ENCODE measurements around the gene RASGEF1B.
A peak's percentile ranks its signal among the peaks of the same experiment; 100 is the strongest.

The RASGEF1B gene

DNA sequence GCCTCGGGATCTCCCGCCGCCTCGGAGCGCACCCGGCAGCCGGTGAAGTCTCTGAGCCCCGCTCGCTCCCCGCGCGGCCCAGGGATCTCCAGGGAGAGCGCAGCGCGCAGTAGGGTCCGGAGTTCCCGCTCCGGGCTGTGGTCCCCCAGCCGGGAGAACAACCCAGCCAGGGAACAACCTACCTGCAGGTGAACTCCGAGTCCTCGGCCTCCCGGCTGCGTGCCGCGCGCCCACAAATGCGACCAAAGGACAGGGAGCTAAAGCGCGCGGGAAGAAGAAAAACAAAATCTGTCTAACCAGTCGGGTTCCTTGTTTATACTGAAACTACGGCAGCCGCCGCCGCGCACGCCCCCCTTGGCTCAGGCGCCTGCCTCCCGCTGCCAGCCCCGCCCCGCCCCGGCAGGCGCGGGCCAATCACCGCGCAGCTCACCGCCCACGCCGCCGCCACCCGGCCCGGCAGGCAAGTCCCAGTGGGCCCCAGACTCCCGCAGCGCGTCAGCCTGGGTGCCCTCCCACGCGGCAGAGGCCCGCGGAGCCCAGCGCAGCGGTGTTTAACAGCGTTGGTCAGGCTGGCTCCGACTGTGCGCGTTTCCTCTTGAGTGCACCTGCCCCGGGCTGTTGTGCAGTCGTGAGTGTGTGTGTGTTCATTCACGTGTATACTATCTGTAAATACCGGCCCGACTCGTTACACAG, at the start of gene RASGEF1B:
RASGEF1B (minus strand) TSS at position 320 of the 693 bp plus-strand sequence. CDS start 12,399 bp downstream, outside the sequence.
- peak within 1 kb of the TSS; percentile 95 for H3K27ac ChIP-seq (ENCODE audit: low read depth in 2 of 2, low read length in 2 of 2)
- peaks cover 14 to 31% of the 10 kb centered on the region in 2 donors for H3K4me1 ChIP-seq (ENCODE audit: control insufficient read depth in 2 of 2, insufficient read depth in 2 of 2, low read length in 2 of 2)
- H3K36me3 ChIP-seq (ENCODE audit: control insufficient read depth in 2 of 2, insufficient read depth in 2 of 2, low read length in 2 of 2): no peaks in the 10 kb centered on the region
- H3K27me3 ChIP-seq (ENCODE audit: control insufficient read depth in 2 of 2, insufficient read depth in 2 of 2, low read length in 2 of 2): no peaks in the 10 kb centered on the region
- peak within 1 kb of the TSS; percentile 73 to 98 for H3K4me3 ChIP-seq (ENCODE audit: low read length in 2 of 2)
- H3K9ac ChIP-seq (ENCODE audit: low read depth in 1 of 2, low read length in 2 of 2): peak within 1 kb of the TSS; percentile 87 to 92
- H3K9me3 ChIP-seq (ENCODE audit: control insufficient read depth in 2 of 2, low read length in 2 of 2): no peaks in the 10 kb centered on the region

DNA sequence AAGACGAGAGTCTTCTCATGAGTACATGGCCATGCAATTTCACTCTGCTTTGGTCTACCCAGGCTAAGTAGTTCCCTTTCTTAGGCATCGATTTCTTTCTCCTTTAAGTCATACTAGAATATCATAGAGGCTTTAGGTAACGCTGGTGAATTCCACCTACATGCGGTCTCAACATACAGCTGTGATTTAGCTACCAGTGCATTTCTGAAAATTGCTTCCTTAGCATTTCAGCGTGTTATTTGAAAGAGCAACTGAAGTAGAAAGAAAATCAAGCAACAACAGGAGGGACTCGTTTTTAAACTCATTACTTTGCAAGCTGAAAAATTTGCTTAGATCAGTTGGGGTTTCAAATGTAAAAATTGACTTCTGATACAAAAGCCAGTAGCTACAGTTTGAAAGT, 48.1 kb upstream of the RASGEF1B start:
- H3K27me3 ChIP-seq (ENCODE audit: control insufficient read depth in 2 of 2, insufficient read depth in 2 of 2, low read length in 2 of 2): no peaks in the 10 kb centered on the region
- H3K4me3 ChIP-seq (ENCODE audit: low read length in 2 of 2): no peak overlapping the region
- H3K36me3 ChIP-seq (ENCODE audit: control insufficient read depth in 2 of 2, insufficient read depth in 2 of 2, low read length in 2 of 2): no peaks in the 10 kb centered on the region
- no peaks in the 10 kb centered on the region for H3K9me3 ChIP-seq (ENCODE audit: control insufficient read depth in 2 of 2, low read length in 2 of 2)
- H3K4me1 ChIP-seq (ENCODE audit: control insufficient read depth in 2 of 2, insufficient read depth in 2 of 2, low read length in 2 of 2): peaks cover 0 to 8% of the 10 kb centered on the region in 2 donors
- no peak overlapping the region for H3K9ac ChIP-seq (ENCODE audit: low read depth in 1 of 2, low read length in 2 of 2)
- H3K27ac ChIP-seq (ENCODE audit: low read depth in 2 of 2, low read length in 2 of 2): no peak overlapping the region

DNA sequence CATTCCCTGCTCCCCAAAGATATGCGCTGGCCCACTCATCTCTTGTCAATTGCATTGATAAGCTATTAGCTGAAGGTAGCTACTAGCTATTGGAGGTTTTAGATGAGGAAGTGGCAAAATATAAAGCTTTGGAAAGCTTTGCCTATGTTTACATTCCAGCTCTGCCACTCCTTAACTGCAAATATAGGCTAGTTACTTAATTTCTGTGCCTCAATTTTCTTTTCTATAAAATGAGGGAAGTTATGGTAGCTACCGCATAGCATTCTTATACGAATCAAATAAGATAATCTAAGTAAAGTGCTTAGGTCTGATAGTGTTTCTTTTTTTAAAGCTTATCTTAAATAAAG, 47.7 kb upstream of the RASGEF1B start:
- Histone ChIP-seq H3K27ac (ENCODE audit: low read depth in 2 of 2, low read length in 2 of 2) (no peak overlapping the region), H3K4me1 (ENCODE audit: control insufficient read depth in 2 of 2, insufficient read depth in 2 of 2, low read length in 2 of 2) (peaks cover 0 to 8% of the 10 kb centered on the region in 2 donors), H3K9ac (ENCODE audit: low read depth in 1 of 2, low read length in 2 of 2) (no peak overlapping the region), H3K9me3 (ENCODE audit: control insufficient read depth in 2 of 2, low read length in 2 of 2) (no peaks in the 10 kb centered on the region), H3K4me3 (ENCODE audit: low read length in 2 of 2) (no peak overlapping the region), H3K27me3 (ENCODE audit: control insufficient read depth in 2 of 2, insufficient read depth in 2 of 2, low read length in 2 of 2) (no peaks in the 10 kb centered on the region), H3K36me3 (ENCODE audit: control insufficient read depth in 2 of 2, insufficient read depth in 2 of 2, low read length in 2 of 2) (no peaks in the 10 kb centered on the region)

DNA sequence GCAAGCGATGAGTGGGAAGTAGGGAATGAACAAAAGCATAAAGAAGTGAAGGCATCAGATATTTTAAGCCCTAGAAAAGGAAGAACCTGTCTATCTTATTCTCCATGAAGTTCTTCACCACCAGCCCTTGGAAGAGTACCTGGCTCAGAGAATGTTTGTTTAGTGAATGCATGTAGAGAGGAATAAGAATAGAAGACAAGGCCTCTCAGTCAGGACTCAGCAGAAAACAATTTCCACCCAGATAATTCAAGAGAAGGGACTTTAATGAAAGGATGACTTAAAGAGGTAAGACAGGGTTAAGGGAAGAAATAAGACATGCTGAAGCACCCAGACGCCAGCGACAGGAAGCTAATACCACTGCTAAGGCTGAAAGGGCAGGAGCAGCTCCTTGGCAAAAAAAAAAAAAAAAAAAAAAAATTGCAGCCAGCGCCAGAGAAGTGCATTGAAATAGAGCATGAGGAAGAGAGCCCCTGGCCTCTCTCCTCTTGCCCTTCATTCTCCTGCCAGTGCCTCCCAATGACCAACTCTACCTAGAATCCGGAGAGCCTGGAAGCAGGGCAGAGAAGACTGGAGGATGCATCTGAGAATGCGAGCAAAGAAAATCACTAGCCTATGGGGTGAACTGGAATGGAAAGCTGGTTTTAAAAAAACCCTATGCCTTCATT, 47.2 kb upstream of the RASGEF1B start:
- Histone ChIP-seq H3K36me3 (ENCODE audit: control insufficient read depth in 2 of 2, insufficient read depth in 2 of 2, low read length in 2 of 2) (no peaks in the 10 kb centered on the region), H3K9me3 (ENCODE audit: control insufficient read depth in 2 of 2, low read length in 2 of 2) (no peaks in the 10 kb centered on the region), H3K4me1 (ENCODE audit: control insufficient read depth in 2 of 2, insufficient read depth in 2 of 2, low read length in 2 of 2) (peaks cover 0 to 7% of the 10 kb centered on the region in 2 donors), H3K4me3 (ENCODE audit: low read length in 2 of 2) (no peak overlapping the region), H3K27ac (ENCODE audit: low read depth in 2 of 2, low read length in 2 of 2) (no peak overlapping the region), H3K27me3 (ENCODE audit: control insufficient read depth in 2 of 2, insufficient read depth in 2 of 2, low read length in 2 of 2) (no peaks in the 10 kb centered on the region), H3K9ac (ENCODE audit: low read depth in 1 of 2, low read length in 2 of 2) (no peak overlapping the region)

DNA sequence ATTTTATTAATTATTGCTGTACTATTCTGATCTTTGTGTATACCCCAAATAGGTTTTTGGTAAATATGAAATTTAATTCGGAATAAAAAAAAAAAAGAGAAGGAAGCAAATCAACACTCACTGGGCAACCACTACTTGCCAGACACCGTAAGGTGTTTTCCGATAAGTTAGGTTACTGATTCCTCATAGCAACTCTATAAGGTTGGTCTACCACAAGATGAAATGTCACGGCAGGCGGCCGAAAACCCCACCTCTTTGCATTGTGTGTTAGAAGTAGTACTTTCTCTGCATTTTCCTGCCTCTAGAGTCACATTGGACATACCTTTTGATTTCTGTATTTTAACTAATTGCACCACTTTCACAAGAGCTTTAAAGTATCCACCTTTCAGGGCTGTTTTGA, 44.5 kb upstream of the RASGEF1B start:
- Histone ChIP-seq H3K36me3 (ENCODE audit: control insufficient read depth in 2 of 2, insufficient read depth in 2 of 2, low read length in 2 of 2) (no peaks in the 10 kb centered on the region), H3K4me3 (ENCODE audit: low read length in 2 of 2) (no peak overlapping the region), H3K9me3 (ENCODE audit: control insufficient read depth in 2 of 2, low read length in 2 of 2) (no peaks in the 10 kb centered on the region), H3K9ac (ENCODE audit: low read depth in 1 of 2, low read length in 2 of 2) (no peak overlapping the region), H3K4me1 (ENCODE audit: control insufficient read depth in 2 of 2, insufficient read depth in 2 of 2, low read length in 2 of 2) (peaks cover 0 to 5% of the 10 kb centered on the region in 2 donors), H3K27ac (ENCODE audit: low read depth in 2 of 2, low read length in 2 of 2) (no peak overlapping the region), H3K27me3 (ENCODE audit: control insufficient read depth in 2 of 2, insufficient read depth in 2 of 2, low read length in 2 of 2) (no peaks in the 10 kb centered on the region)

DNA sequence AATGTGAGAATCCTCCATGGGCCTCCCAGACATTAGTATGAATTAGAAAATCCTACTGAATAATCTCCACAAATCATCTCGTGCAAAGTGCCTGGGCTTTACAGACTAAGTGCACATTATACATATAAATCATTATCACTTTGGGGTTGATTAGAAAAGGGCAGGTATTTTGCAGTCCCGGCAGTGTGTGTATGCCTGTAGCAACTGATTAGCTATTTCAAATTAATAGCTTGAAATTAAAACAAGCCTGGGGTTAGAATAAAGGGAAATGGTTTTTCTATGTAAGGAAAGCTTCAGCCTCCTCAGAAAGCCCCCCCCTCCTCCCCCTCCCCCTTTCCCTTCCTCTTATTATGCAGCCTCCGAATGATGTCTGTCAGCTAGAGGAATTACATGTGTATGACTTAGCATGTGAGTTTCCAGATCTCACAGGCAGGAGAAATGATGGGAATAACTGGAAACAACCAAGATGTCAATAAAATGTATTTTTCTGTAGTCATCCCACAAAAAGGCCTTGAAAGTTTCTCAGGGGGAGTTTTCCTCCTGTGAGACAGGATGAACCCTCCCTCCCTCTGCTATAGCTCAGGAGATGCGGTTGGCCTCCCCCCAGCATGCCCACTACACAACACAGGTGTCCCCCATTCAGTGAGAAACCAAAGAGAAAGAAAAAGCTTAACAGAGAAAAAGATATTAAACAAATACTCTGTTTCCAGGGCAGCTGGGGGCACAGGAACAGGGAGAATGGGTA, 41.2 kb upstream of the RASGEF1B start:
- no peak overlapping the region for H3K9ac ChIP-seq (ENCODE audit: low read depth in 1 of 2, low read length in 2 of 2)
- H3K4me1 ChIP-seq (ENCODE audit: control insufficient read depth in 2 of 2, insufficient read depth in 2 of 2, low read length in 2 of 2): no peaks in the 10 kb centered on the region
- no peak overlapping the region for H3K4me3 ChIP-seq (ENCODE audit: low read length in 2 of 2)
- no peaks in the 10 kb centered on the region for H3K36me3 ChIP-seq (ENCODE audit: control insufficient read depth in 2 of 2, insufficient read depth in 2 of 2, low read length in 2 of 2)
- H3K9me3 ChIP-seq (ENCODE audit: control insufficient read depth in 2 of 2, low read length in 2 of 2): no peaks in the 10 kb centered on the region
- no peak overlapping the region for H3K27ac ChIP-seq (ENCODE audit: low read depth in 2 of 2, low read length in 2 of 2)
- no peaks in the 10 kb centered on the region for H3K27me3 ChIP-seq (ENCODE audit: control insufficient read depth in 2 of 2, insufficient read depth in 2 of 2, low read length in 2 of 2)

DNA sequence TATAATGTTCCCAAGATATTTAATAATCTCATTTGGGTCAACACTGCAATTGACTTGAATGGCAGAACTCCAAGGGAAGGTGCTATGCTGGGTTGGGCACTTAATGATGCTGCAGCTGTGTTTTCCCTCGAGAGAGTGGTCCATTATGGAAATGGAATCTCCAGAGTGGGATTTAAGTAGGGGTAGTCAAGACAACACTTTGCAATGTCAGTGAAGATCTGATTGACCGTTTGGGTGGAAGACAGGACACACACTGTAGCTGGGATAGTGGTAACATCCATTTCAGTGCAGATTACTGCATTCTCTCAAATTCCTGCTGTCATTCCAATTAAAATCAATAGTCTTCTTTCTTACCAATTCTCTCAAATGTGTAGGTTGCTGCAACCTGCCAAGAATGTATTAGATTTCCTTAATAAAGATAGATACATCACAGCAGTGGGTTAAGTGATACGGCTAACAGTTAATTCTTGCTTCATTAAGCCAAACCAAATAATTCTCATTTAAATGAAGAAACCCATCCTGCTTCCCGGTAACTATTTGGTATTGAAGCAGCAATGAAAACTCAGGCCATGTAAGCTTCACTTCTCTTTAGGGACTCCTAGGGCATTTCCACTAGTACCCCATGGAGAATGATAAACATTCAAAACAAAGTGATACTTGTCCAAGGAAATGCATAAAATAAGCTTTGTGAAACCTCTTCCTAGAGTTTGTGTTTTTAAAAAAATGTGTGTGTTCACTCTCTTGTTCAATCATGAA, 40.5 kb upstream of the RASGEF1B start:
- no peaks in the 10 kb centered on the region for H3K27me3 ChIP-seq (ENCODE audit: control insufficient read depth in 2 of 2, insufficient read depth in 2 of 2, low read length in 2 of 2)
- H3K36me3 ChIP-seq (ENCODE audit: control insufficient read depth in 2 of 2, insufficient read depth in 2 of 2, low read length in 2 of 2): no peaks in the 10 kb centered on the region
- no peaks in the 10 kb centered on the region for H3K9me3 ChIP-seq (ENCODE audit: control insufficient read depth in 2 of 2, low read length in 2 of 2)
- H3K27ac ChIP-seq (ENCODE audit: low read depth in 2 of 2, low read length in 2 of 2): no peak overlapping the region
- H3K4me3 ChIP-seq (ENCODE audit: low read length in 2 of 2): no peak overlapping the region
- H3K4me1 ChIP-seq (ENCODE audit: control insufficient read depth in 2 of 2, insufficient read depth in 2 of 2, low read length in 2 of 2): no peaks in the 10 kb centered on the region
- H3K9ac ChIP-seq (ENCODE audit: low read depth in 1 of 2, low read length in 2 of 2): no peak overlapping the region

DNA sequence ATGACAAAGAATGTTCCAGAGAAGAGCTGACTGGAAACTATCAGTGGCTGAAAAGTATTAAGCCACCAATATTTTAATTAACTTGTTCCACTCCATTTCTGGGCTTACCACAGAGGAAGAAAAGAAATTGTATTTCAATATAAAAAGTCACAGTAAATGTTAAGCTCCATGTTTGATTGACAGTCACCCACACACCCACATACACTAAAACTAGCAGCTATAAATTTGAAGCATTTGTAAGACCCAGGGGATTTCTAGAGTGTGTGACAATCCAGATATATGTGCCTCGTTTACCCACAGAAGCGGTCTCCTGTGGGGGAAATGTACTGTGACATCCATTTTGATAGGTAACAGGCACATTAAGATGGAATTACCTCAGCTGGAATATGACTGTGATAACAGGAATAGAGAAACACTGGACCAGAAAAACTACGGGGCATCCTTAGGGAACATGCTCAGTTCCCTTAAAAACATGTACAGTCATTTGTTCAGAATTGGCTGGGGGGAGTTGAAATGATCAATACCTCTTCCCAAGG, 39.0 kb upstream of the RASGEF1B start:
- Histone ChIP-seq H3K4me1 (ENCODE audit: control insufficient read depth in 2 of 2, insufficient read depth in 2 of 2, low read length in 2 of 2) (peaks cover under 1% of the 10 kb centered on the region in 2 donors), H3K9me3 (ENCODE audit: control insufficient read depth in 2 of 2, low read length in 2 of 2) (no peaks in the 10 kb centered on the region), H3K27me3 (ENCODE audit: control insufficient read depth in 2 of 2, insufficient read depth in 2 of 2, low read length in 2 of 2) (no peaks in the 10 kb centered on the region), H3K4me3 (ENCODE audit: low read length in 2 of 2) (no peak overlapping the region), H3K9ac (ENCODE audit: low read depth in 1 of 2, low read length in 2 of 2) (no peak overlapping the region), H3K27ac (ENCODE audit: low read depth in 2 of 2, low read length in 2 of 2) (no peak overlapping the region), H3K36me3 (ENCODE audit: control insufficient read depth in 2 of 2, insufficient read depth in 2 of 2, low read length in 2 of 2) (no peaks in the 10 kb centered on the region)

DNA sequence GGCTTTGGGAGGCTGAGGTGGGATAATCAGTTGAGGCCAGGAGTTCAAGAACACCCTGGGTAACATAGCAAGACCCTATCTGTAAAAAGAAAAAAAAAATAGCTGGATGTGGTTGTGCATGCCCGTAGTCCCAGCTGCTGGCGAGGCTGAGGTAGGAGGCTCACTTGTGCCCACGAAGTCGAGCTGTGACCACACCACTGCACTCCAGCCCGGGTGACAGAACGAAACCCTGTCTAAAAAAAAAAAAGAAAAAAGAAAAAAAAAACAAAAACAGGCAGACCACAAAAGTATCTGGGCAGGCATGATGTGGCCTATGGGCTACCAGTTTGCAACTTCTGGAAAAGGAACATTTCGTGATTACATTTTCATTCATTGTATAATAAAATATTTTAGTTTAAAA, 38.1 kb upstream of the RASGEF1B start:
- Histone ChIP-seq H3K9ac (ENCODE audit: low read depth in 1 of 2, low read length in 2 of 2) (no peak overlapping the region), H3K27ac (ENCODE audit: low read depth in 2 of 2, low read length in 2 of 2) (no peak overlapping the region), H3K9me3 (ENCODE audit: control insufficient read depth in 2 of 2, low read length in 2 of 2) (no peaks in the 10 kb centered on the region)

More for the DNA sequence above, 38.1 kb upstream of the RASGEF1B start:
- peaks cover 4 to 7% of the 10 kb centered on the region in 2 donors for H3K4me1 ChIP-seq (ENCODE audit: control insufficient read depth in 2 of 2, insufficient read depth in 2 of 2, low read length in 2 of 2)
- H3K27me3 ChIP-seq (ENCODE audit: control insufficient read depth in 2 of 2, insufficient read depth in 2 of 2, low read length in 2 of 2): no peaks in the 10 kb centered on the region
- H3K4me3 ChIP-seq (ENCODE audit: low read length in 2 of 2): no peak overlapping the region
- no peaks in the 10 kb centered on the region for H3K36me3 ChIP-seq (ENCODE audit: control insufficient read depth in 2 of 2, insufficient read depth in 2 of 2, low read length in 2 of 2)

Data from mucosa of rectum (tissue), 2 donors.